HG02642 (cell line): Measurements from ENCODE around the gene STX12.
"Not testable (repeated sequence)": the region's sequence is repeated elsewhere in the genome, so short reads cannot be mapped to it uniquely, and the experiment has no call there.

Experiments
- ATAC-seq: cut with Tn5 transposase; IDR thresholded peaks from one replicate; pipeline ENCODE4 v1.9.1; 2021; ENCODE audit warnings: mild to moderate bottlenecking; ENCODE audit not compliant: unreplicated experiment, poor library complexity

Gene STX12

GRCh38 chr1:27864264-27864895 lies 91.4 kb downstream of the STX12 start:
- no peak for ATAC-seq

- ATAC-seq: no peak
Observed at GRCh38 chr1:27865821-27866220, 92.8 kb downstream of the STX12 start.

- ATAC-seq: no peak
Observed at GRCh38 chr1:27868556-27868931, 95.5 kb downstream of the STX12 start.

- peak; percentile 39 for ATAC-seq
Observed at GRCh38 chr1:27868932-27869718, 96.1 kb downstream of the STX12 start.

GRCh38 chr1:27869719-27870085 lies 96.7 kb downstream of the STX12 start:
- no peak for ATAC-seq

- not testable (repeated sequence) for ATAC-seq
Observed at GRCh38 chr1:27871076-27871475, 98.1 kb downstream of the STX12 start.

- no peak for ATAC-seq
Observed at GRCh38 chr1:27872059-27872801, 99.2 kb downstream of the STX12 start, which contains the start of gene THEMIS2. TSS of gene THEMIS2 (plus strand) at chr1:27872544. CDS start at chr1:27872572, 28 bp downstream.

- no peak for ATAC-seq
Observed at GRCh38 chr1:27872802-27873551, 100.0 kb downstream of the STX12 start.

- ATAC-seq: no peak
Observed at GRCh38 chr1:27873671-27874384, 100.8 kb downstream of the STX12 start.
